GM10266 (cell line): Measurements from ENCODE around the gene PSMD13.
"Not testable (repeated sequence)": the region's sequence is repeated elsewhere in the genome, so short reads cannot be mapped to it uniquely, and the experiment has no call there.

ENCODE experiments used
- DNase-seq: peaks from one replicate; pipeline ENCODE4 v3.0.0; 2012; ENCODE audit errors: extremely low spot score
- TF ChIP-seq, protein P1 (sequence below): IDR thresholded peaks from 2 replicates; pipeline ENCODE4 v1.5.1; 2012; ENCODE audit warnings: mild to moderate bottlenecking, low read depth; ENCODE audit not compliant: control insufficient read depth, insufficient read depth; ENCODE audit errors: missing control alignments

Gene PSMD13

DNA sequence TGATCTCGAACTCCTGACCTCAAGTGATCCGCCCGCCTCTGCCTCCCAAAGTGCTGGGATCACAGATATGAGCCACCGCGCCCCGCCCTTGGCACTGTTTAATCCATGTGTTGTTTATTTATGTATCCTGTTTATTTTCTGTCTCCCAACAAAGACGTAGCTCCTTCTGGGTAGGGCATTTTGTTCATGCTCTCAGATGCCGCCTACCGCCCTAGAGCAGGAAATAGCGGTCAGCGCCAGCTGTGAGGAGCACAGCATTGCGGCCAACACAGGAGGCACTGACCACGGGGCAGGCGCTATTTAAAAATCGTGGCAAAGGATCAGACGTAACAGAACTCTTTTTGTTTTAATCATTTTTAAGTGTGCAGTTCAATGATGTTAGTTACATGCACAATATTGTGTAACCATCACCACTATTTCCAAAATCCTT lies 32.0 kb downstream of the PSMD13 start:
- TF ChIP-seq, protein P1, sequence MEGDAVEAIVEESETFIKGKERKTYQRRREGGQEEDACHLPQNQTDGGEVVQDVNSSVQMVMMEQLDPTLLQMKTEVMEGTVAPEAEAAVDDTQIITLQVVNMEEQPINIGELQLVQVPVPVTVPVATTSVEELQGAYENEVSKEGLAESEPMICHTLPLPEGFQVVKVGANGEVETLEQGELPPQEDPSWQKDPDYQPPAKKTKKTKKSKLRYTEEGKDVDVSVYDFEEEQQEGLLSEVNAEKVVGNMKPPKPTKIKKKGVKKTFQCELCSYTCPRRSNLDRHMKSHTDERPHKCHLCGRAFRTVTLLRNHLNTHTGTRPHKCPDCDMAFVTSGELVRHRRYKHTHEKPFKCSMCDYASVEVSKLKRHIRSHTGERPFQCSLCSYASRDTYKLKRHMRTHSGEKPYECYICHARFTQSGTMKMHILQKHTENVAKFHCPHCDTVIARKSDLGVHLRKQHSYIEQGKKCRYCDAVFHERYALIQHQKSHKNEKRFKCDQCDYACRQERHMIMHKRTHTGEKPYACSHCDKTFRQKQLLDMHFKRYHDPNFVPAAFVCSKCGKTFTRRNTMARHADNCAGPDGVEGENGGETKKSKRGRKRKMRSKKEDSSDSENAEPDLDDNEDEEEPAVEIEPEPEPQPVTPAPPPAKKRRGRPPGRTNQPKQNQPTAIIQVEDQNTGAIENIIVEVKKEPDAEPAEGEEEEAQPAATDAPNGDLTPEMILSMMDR = peak; percentile 34
- DNase-seq = not testable (repeated sequence)

DNA sequence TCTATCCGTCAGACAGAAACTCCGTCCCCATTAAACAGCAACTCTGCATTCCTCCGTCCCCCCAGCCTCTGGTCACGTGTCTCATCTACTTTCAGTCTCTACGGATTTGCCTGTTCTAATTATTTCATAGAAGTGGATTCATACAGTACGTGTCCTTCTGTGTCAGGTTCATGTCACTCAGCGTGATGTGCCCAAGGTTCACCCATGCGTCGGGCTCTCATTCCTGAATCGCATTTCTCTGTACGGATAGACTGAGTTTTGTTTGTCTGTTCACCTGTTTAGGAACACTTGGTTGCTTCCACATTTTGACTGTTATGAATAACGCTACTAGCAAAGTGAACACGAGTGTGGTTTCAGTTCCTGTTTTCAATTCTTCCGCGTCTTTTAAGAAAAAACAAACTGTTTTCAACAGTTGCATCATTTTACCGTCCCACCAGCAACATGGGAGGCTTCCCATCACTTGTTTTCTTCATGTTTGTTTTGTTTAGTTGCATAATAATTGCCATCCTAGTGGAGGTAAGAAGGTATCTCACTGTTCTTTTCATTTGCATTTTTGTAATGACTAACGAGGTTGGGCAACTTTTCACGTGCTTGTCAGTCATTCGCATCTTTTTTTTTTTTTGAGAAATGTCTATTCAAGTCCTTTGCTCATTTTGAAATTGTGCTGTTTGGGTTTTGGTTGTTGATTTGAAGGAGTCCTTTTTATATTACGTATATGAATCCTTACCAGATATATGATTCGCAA lies 32.5 kb downstream of the PSMD13 start:
- TF ChIP-seq, protein P1 = no peak
- peak; percentile 78 for DNase-seq

DNA sequence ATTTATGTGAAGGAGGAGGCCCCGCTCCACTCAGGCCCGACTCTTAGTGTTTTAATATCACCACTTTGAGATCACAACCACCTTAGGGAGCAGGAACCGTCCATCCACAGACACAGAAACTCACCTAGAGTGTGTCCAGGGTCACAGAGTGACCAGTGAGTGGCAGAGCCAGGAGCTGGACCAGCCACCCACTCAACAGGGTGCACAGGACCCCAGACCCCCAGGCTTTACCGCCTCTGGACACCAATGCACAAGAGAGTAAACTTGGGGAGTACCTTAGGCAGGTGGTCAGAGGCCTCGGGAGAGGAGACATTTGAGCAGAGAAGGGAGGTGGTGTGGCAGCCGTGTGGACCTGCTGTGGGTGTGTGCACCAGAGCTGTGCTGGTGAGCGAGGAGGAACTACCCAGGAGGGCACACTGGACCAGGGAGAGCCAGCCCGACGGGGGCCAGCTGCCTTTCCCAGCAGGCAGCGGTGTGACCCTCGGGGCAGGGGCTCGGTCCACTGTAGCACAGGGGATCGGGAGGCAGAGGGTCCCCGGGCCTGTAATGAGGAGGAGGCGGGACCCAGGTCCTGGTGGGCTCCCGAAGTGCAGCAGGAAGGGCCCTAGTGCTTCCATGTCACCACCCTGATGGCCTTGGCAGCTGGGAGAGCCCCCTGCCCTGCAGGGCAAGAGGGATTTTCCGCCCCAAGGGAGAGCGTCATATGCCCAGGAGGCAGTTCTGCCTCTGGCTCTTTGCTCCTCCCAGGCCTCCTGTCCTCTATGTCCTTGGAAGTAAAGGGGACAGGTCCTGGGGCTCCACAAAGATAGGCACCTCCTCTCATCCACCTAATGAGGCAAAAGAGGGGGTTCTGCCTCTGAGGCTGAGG lies 33.9 kb downstream of the PSMD13 start:
- no peak for DNase-seq
- TF ChIP-seq, protein P1 = no peak

DNA sequence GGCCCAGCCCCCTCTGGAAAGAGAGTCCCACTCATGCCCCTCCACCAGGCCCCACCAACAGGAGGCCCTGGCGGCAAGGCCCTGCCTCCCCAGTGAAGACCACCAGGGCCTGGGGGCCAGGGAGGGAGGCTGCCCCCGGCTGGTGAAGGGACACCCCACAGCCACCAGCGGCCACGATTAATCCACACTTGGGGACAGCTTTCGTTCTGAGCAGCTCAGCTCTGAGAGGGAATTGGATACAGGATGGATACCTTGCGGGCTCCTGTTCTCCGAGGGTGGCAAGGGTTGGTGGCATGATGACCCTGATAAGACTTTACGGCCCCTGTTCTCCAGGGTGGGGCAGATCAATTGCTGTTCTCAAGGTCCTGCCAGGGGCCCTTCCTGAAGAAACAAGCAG lies 34.5 kb downstream of the PSMD13 start:
- TF ChIP-seq, protein P1 = no peak
- no peak for DNase-seq

DNA sequence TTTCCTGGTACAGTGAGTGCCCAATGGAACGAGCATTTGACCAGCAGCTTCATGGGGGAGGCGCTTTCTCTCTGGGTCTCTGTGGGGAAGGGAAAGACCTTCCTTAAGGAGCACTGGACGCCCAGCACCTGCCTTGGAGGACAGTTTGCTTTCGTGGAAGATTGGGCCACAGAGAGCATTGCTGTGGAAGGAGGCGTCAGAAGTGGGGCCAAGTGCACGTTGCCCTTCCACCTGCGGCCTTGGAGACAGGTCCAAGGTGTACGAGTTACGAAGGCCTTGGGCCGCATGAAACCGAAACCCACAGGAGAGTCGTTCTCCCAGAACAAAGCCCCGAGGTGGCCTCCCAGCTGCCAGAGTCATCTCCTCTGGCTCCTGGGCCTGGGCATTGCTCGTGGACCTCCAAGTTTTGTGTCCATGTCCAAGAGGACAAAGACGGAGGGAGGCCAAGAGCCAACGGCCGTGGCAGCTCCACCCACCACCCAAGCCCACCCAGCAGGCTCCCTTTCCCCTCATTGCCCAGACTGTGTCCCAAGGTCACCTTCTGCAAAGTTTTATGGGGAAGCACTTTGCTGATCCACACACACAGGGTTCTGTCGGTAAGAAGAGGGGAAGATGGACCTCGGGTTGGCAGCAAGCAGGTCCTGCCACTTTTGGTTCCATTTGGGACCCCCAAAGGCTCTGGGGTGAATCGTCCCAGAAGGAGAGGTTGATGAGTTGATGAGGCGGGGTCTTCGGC lies 35.6 kb downstream of the PSMD13 start:
- TF ChIP-seq, protein P1 = no peak

DNA sequence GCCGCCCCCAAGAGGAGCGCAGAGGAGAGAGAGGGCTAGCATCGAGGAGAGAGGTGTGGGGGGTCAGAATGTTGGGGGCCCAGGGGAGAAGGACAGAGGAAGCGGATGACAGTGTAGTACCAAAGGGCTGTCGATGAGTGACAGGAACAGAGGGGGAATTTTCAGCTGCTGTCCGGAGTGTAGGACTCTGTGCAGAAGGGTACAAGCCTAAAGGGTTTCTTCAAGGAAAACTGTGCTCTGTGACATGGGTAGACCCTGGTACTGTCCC lies 36.1 kb downstream of the PSMD13 start:
- no peak for DNase-seq
- TF ChIP-seq, protein P1 = no peak

More for the DNA sequence above, 35.6 kb downstream of the PSMD13 start:
- no peak for DNase-seq
